Glomerular visceral epithelial cell (primary cell): ENCODE results near the gene C6orf52.
"Not testable (repeated sequence)": the region's sequence is repeated elsewhere in the genome, so short reads cannot be mapped to it uniquely, and the experiment has no call there.

Experiments
- DNase-seq: peaks from one replicate; pipeline ENCODE4 v3.0.0-alpha.2; 2016; ENCODE audit errors: extremely low spot score

Gene C6orf52

GRCh38 chr6:10694302-10695085, at the start of gene C6orf52, which contains the start of gene PAK1IP1:
Gene C6orf52, minus strand, starts transcription at chr6:10694616. Its CDS starts 7,066 bp downstream, at chr6:10687550.
Gene PAK1IP1, plus strand, starts transcription at chr6:10694972. Its CDS starts 14 bp downstream, at chr6:10694986.
- peak; percentile 92 for DNase-seq

GRCh38 chr6:10743515-10743914, 49.1 kb upstream of the C6orf52 start:
- no peak for DNase-seq

GRCh38 chr6:10742251-10742650, 47.8 kb upstream of the C6orf52 start:
- DNase-seq: no peak

GRCh38 chr6:10741643-10742042, 47.2 kb upstream of the C6orf52 start:
- not testable (repeated sequence) for DNase-seq

GRCh38 chr6:10740061-10740460, 45.6 kb upstream of the C6orf52 start:
- DNase-seq: no peak

GRCh38 chr6:10736731-10737130, 42.3 kb upstream of the C6orf52 start:
- DNase-seq: no peak

GRCh38 chr6:10733863-10734262, 39.4 kb upstream of the C6orf52 start:
- no peak for DNase-seq

- no peak for DNase-seq
Observed at GRCh38 chr6:10733151-10733715, 38.8 kb upstream of the C6orf52 start.

- no peak for DNase-seq
Observed at GRCh38 chr6:10730254-10730653, 35.8 kb upstream of the C6orf52 start.

GRCh38 chr6:10725716-10726115, 31.3 kb upstream of the C6orf52 start:
- DNase-seq: no peak

GRCh38 chr6:10725044-10725443, 30.6 kb upstream of the C6orf52 start:
- DNase-seq: no peak

- DNase-seq: no peak
Observed at GRCh38 chr6:10723567-10723881, 29.1 kb upstream of the C6orf52 start.

GRCh38 chr6:10722820-10723566, 28.6 kb upstream of the C6orf52 start, which contains the start of gene TMEM14C:
Gene TMEM14C, plus strand, starts transcription at chr6:10723070. Its CDS starts 1,544 bp downstream, at chr6:10724614.
- peak; percentile 98 for DNase-seq

GRCh38 chr6:10722570-10722819, 28.1 kb upstream of the C6orf52 start:
- no peak for DNase-seq

GRCh38 chr6:10721850-10722569, 27.6 kb upstream of the C6orf52 start:
- DNase-seq: no peak

- peak; percentile 34 for DNase-seq
Observed at GRCh38 chr6:10720960-10721849, 26.8 kb upstream of the C6orf52 start.

- DNase-seq: peak; percentile 56
Observed at GRCh38 chr6:10720265-10720959, 26.0 kb upstream of the C6orf52 start.

- DNase-seq: no peak
Observed at GRCh38 chr6:10719964-10720264, 25.5 kb upstream of the C6orf52 start.

GRCh38 chr6:10719296-10719963, 25.0 kb upstream of the C6orf52 start:
- peak; percentile 36 for DNase-seq

- DNase-seq: no peak
Observed at GRCh38 chr6:10713962-10714361, 19.5 kb upstream of the C6orf52 start.
